Lung (tissue), 12 donors: ENCODE results near the gene TTLL7. TPM values are rescaled to one million over a fixed set of nuclear protein-coding genes. Genes with fewer than 3 reads are reported as not detected.

Experiments
- ATAC-seq: fragments of 200-7000 bp; cut with Tn5 transposase; one replicate; pipeline ENCODE4 v1.9.1; 2020; ENCODE audit warnings: moderate number of reproducible peaks; ENCODE audit not compliant: insufficient read depth, low FRiP score
- DNase-seq, 3 donors: peaks; one replicate each; pipeline ENCODE4 v3.0.0-alpha.2; 2013 to 2017
- H3K27ac ChIP-seq, 2 donors: one replicate each; pipeline ENCODE4 v1.5.1; 2013; ENCODE audit warnings: mild to moderate bottlenecking in 2 of 2, moderate library complexity in 2 of 2, control low read depth in 1 of 2, inconsistent platforms in 1 of 2, low read depth in 1 of 2, low read length in 1 of 2
- H3K27me3 ChIP-seq, 3 donors: one replicate each; pipeline ENCODE4 v1.5.1; 2013; ENCODE audit warnings: low read length in 2 of 3; ENCODE audit not compliant: control insufficient read depth in 3 of 3, insufficient read depth in 3 of 3
- H3K36me3 ChIP-seq, 4 donors: one replicate each; pipeline ENCODE4 v1.5.1; 2013; ENCODE audit warnings: low read length in 4 of 4, mild to moderate bottlenecking in 1 of 4, moderate library complexity in 1 of 4; ENCODE audit not compliant: control insufficient read depth in 4 of 4, insufficient read depth in 4 of 4
- H3K4me1 ChIP-seq, 5 donors: one replicate each; pipeline ENCODE4 v1.5.1; 2013; ENCODE audit warnings: low read length in 5 of 5, mild to moderate bottlenecking in 2 of 5, moderate library complexity in 1 of 5; ENCODE audit not compliant: control insufficient read depth in 5 of 5, insufficient read depth in 5 of 5
- H3K4me3 ChIP-seq: one replicate; pipeline ENCODE4 v1.5.1; 2013; ENCODE audit warnings: mild to moderate bottlenecking, control low read depth, moderate library complexity
- H3K9ac ChIP-seq, 2 donors: one replicate each; pipeline ENCODE4 v1.5.1; 2013; ENCODE audit warnings: low read length in 2 of 2, control low read depth in 1 of 2; ENCODE audit not compliant: insufficient read depth in 1 of 2
- H3K9me3 ChIP-seq, 4 donors: one replicate each; pipeline ENCODE4 v1.5.1; 2013; ENCODE audit warnings: low read length in 3 of 4, mild to moderate bottlenecking in 1 of 4, moderate library complexity in 1 of 4; ENCODE audit not compliant: control insufficient read depth in 4 of 4, insufficient read depth in 3 of 4
- CTCF ChIP-seq: IDR thresholded peaks from 2 replicates; pipeline ENCODE4 v1.5.1; 2012; ENCODE audit warnings: mild to moderate bottlenecking; ENCODE audit errors: control extremely low read depth, extremely low read depth
- WGBS, 2 donors: extraction: QIAGEN DNeasy Blood & Tissue Kit; methylation state at CpG; one replicate each; pipeline ENCODE4 v1.1.7; 2013; 5-methylcytosine and 5-hydroxymethylcytosine counted together
- polyA plus RNA-seq, 2 donors: library from polyadenylated mRNA; stranded (reverse); fragments of 200-250 nt; gene quantifications; one replicate each; pipeline ENCODE4 v1.2.1, GENCODE V29; 2013
- total RNA-seq, 2 donors: library from RNA; depleted of rRNA in 1 of 2; stranded (reverse); fragments of >200 nt in 1 of 2; gene quantifications; one replicate each; pipeline ENCODE4 v1.2.1, GENCODE V29; 2014 to 2021
- donor health status: control.
- donor health status: control.
- donor health status: Bipolar disorder and iron deficiency.
- donor health status: healthy.
- donor health status: DM: yes; HTN: yes; CAD: no.

The TTLL7 gene
- total and polyA plus RNA-seq, 4 donors: 1.4 to 13.8 (median 9.1) TPM

DNA sequence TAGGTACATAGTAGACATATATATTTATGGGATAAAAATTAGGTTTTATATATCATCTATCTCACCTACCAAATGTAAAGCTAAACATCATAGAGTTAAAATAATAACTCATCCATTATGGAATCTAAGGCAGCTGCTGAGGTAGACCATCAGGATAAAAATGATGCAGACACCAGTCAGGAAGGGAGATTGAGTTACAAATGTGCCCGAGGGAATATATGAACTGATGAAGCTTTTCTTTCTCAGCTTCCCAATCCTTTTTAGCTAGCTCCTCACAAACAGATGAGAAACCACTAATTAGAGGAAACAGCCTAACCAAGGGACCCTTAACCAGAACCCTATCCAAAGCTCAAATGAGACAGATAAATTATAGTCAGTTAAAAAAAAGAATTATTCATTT lies 20.9 kb downstream of the TTLL7 start:
- Histone ChIP-seq H3K4me1 (no peaks in the 10 kb centered on the region), H3K9ac (no peak overlapping the region), H3K9me3 (no peaks in the 10 kb centered on the region), H3K27me3 (no peaks in the 10 kb centered on the region), H3K27ac (no peak overlapping the region), H3K4me3 (no peak overlapping the region), H3K36me3 (no peaks in the 10 kb centered on the region)
- TF ChIP-seq CTCF: no peak
- ATAC-seq (no peak), DNase-seq (no peak)
- WGBS, 2 donors: 81 to 93% methylated on average over 1 of the region's 1 CpG

GRCh38 chr1:83976920-83977319 lies 22.0 kb downstream of the TTLL7 start:
- DNase-seq (no peak), ATAC-seq (no peak)
- no peaks in the 10 kb centered on the region for H3K27me3 ChIP-seq
- H3K4me3 ChIP-seq: no peak overlapping the region
- no peaks in the 10 kb centered on the region for H3K36me3 ChIP-seq
- WGBS, 2 donors: 82 to 93% methylated on average over 4 of the region's 4 CpGs
- H3K4me1 ChIP-seq: no peaks in the 10 kb centered on the region
- TF ChIP-seq CTCF: no peak
- no peak overlapping the region for H3K27ac ChIP-seq
- H3K9ac ChIP-seq: no peak overlapping the region
- no peaks in the 10 kb centered on the region for H3K9me3 ChIP-seq

DNA sequence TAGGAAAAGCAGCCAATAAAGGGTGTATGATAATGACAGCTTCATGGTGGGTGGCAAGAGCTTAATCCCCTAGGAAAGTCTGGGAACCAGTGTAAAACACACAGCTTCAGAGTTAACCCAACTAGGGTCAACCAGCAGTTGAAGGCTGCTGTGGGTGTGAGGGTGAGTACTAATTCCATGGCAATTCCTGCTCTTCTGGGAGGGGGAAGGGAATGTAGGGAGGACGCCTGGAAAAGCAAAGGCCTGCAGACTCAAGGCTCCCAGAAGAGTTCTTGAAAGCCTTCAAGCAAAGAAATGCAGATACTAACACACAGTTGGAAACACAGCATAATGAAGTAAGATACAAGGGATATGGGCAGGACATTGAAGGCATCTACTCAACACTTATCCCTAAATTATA lies 28.1 kb downstream of the TTLL7 start:
- 76 to 85% methylated on average over 1 of the region's 1 CpG for WGBS, 2 donors

More for the DNA sequence above, 28.1 kb downstream of the TTLL7 start:
- ATAC-seq (no peak), DNase-seq (no peak)
- Histone ChIP-seq H3K27me3 (no peaks in the 10 kb centered on the region), H3K4me3 (no peak overlapping the region), H3K27ac (no peak overlapping the region), H3K4me1 (peaks cover 0 to 4% (median 0%) of the 10 kb centered on the region in 5 donors), H3K9ac (no peak overlapping the region), H3K9me3 (no peaks in the 10 kb centered on the region), H3K36me3 (no peaks in the 10 kb centered on the region)
- no peak for TF ChIP-seq CTCF
